AG08396 (cell line): Measurements from ENCODE around the gene CRTC3.

Experiments
- DNase-seq: peaks from one replicate; pipeline ENCODE4 v3.0.0; 2012; ENCODE audit warnings: low spot score, mixed read lengths

The CRTC3 gene

GRCh38 chr15:90563463-90563862, 33.7 kb downstream of the CRTC3 start:
- DNase-seq: no peak

GRCh38 chr15:90564051-90564450, 34.3 kb downstream of the CRTC3 start:
- no peak for DNase-seq

GRCh38 chr15:90564590-90564989, 34.9 kb downstream of the CRTC3 start:
- no peak for DNase-seq

- no peak for DNase-seq
These were observed 36.1 kb downstream of the CRTC3 start for GRCh38 chr15:90565866-90566265.

- no peak for DNase-seq
These were observed 40.9 kb downstream of the CRTC3 start for GRCh38 chr15:90570643-90571042.

GRCh38 chr15:90571063-90571541, 41.4 kb downstream of the CRTC3 start:
- DNase-seq: no peak

- DNase-seq: no peak
These were observed 43.2 kb downstream of the CRTC3 start for GRCh38 chr15:90572893-90573292.

- DNase-seq: no peak
These were observed 47.1 kb downstream of the CRTC3 start for GRCh38 chr15:90576711-90577389.

- DNase-seq: no peak
These were observed 49.5 kb downstream of the CRTC3 start for GRCh38 chr15:90579213-90579612.

- no peak for DNase-seq
These were observed 50.4 kb downstream of the CRTC3 start for GRCh38 chr15:90580099-90580498.

GRCh38 chr15:90580541-90580940, 50.8 kb downstream of the CRTC3 start:
- DNase-seq: no peak

- no peak for DNase-seq
These were observed 51.2 kb downstream of the CRTC3 start for GRCh38 chr15:90580946-90581345.

- no peak for DNase-seq
These were observed 52.1 kb downstream of the CRTC3 start for GRCh38 chr15:90581771-90582352.

GRCh38 chr15:90582553-90582952, 52.8 kb downstream of the CRTC3 start:
- no peak for DNase-seq

GRCh38 chr15:90583471-90584252, 53.9 kb downstream of the CRTC3 start:
- no peak for DNase-seq

- no peak for DNase-seq
These were observed 55.1 kb downstream of the CRTC3 start for GRCh38 chr15:90584841-90585240.

- DNase-seq: no peak
These were observed 56.1 kb downstream of the CRTC3 start for GRCh38 chr15:90585863-90586262.

GRCh38 chr15:90586948-90587347, 57.2 kb downstream of the CRTC3 start:
- DNase-seq: no peak

- no peak for DNase-seq
These were observed 58.7 kb downstream of the CRTC3 start for GRCh38 chr15:90588427-90588826.

- DNase-seq: no peak
These were observed 61.8 kb downstream of the CRTC3 start for GRCh38 chr15:90591524-90591923.

GRCh38 chr15:90592131-90592881, 62.6 kb downstream of the CRTC3 start:
- DNase-seq: peak; percentile 60

GRCh38 chr15:90593499-90594158, 63.9 kb downstream of the CRTC3 start:
- DNase-seq: no peak
